ENCODE data around the gene MAN1C1. TPM values are rescaled to one million over a fixed set of nuclear protein-coding genes. Genes with fewer than 3 reads are reported as not detected.

MAN1C1 gene
- polyA plus RNA-seq, 1 donor from 2014 or later: 1.3 TPM

- Histone ChIP-seq H3K9me3 (ENCODE audit: low read length) (no peaks in the 10 kb centered on the region), H3F3A (ENCODE audit: insufficient read depth, low read length, poor library complexity, severe bottlenecking) (no peaks in the 10 kb centered on the region), H3K9me2 (ENCODE audit: insufficient read depth, low read length) (no peaks in the 10 kb centered on the region), H3K79me2 (replicated peaks; ENCODE audit: insufficient read depth, low read length) (no peaks in the 10 kb centered on the region), H3K4me3 (ENCODE audit: low read length) (no peak overlapping the region), H3K4me2 (ENCODE audit: low read length) (no peak overlapping the region), H3K27me3 (ENCODE audit: insufficient read depth, low read depth, low read length) (no peaks in the 10 kb centered on the region), H2AFZ (ENCODE audit: low read depth, low read length) (no peak overlapping the region), H3K36me3 (ENCODE audit: insufficient read depth, low read length) (no peaks in the 10 kb centered on the region), H3K9ac (ENCODE audit: low read length) (no peak overlapping the region), H3K27ac (ENCODE audit: low read length) (no peak overlapping the region), H4K20me1 (ENCODE audit: insufficient read depth) (no peaks in the 10 kb centered on the region)
- TF ChIP-seq RAD21 (conservative IDR thresholded peaks at IDR 0.05): no peak
- TF ChIP-seq MXI1 (conservative IDR thresholded peaks at IDR 0.05; ENCODE audit: poor library complexity, severe bottlenecking): no peak
- TF ChIP-seq EZH2 (IDR thresholded peaks at IDR 0.05; ENCODE audit: borderline replicate concordance, insufficient read depth, low read length, poor library complexity, severe bottlenecking): no peak
Observed at GRCh38 chr1:25780318-25781129, 163.9 kb downstream of the MAN1C1 start.

- Histone ChIP-seq H3K79me2 (replicated peaks; ENCODE audit: insufficient read depth, low read length) (no peaks in the 10 kb centered on the region), H3K4me2 (ENCODE audit: low read length) (no peak overlapping the region), H3K9me2 (ENCODE audit: insufficient read depth, low read length) (no peaks in the 10 kb centered on the region), H3K4me3 (ENCODE audit: low read length) (no peak overlapping the region), H3K9ac (ENCODE audit: low read length) (no peak overlapping the region), H3K36me3 (ENCODE audit: insufficient read depth, low read length) (no peaks in the 10 kb centered on the region), H3K27ac (ENCODE audit: low read length) (no peak overlapping the region), H4K20me1 (ENCODE audit: insufficient read depth) (no peaks in the 10 kb centered on the region), H3K27me3 (ENCODE audit: insufficient read depth, low read depth, low read length) (no peaks in the 10 kb centered on the region), H2AFZ (ENCODE audit: low read depth, low read length) (no peak overlapping the region), H3K9me3 (ENCODE audit: low read length) (no peaks in the 10 kb centered on the region), H3F3A (ENCODE audit: insufficient read depth, low read length, poor library complexity, severe bottlenecking) (no peaks in the 10 kb centered on the region)
- no peak for TF ChIP-seq REST (IDR thresholded peaks at IDR 0.05; ENCODE audit: borderline replicate concordance)
- TF ChIP-seq POLR2AphosphoS5 (IDR thresholded peaks at IDR 0.05): no peak
Observed at GRCh38 chr1:25781130-25781433, 164.5 kb downstream of the MAN1C1 start.

GRCh38 chr1:25782608-25783201 lies 166.1 kb downstream of the MAN1C1 start:
- Histone ChIP-seq H3K36me3 (ENCODE audit: insufficient read depth, low read length) (no peaks in the 10 kb centered on the region), H3K9ac (ENCODE audit: low read length) (no peak overlapping the region), H4K20me1 (ENCODE audit: insufficient read depth) (no peaks in the 10 kb centered on the region), H2AFZ (ENCODE audit: low read depth, low read length) (no peak overlapping the region), H3K4me2 (ENCODE audit: low read length) (no peak overlapping the region), H3K27me3 (ENCODE audit: insufficient read depth, low read depth, low read length) (no peaks in the 10 kb centered on the region), H3K9me3 (ENCODE audit: low read length) (no peaks in the 10 kb centered on the region), H3F3A (ENCODE audit: insufficient read depth, low read length, poor library complexity, severe bottlenecking) (no peaks in the 10 kb centered on the region), H3K79me2 (replicated peaks; ENCODE audit: insufficient read depth, low read length) (no peaks in the 10 kb centered on the region), H3K9me2 (ENCODE audit: insufficient read depth, low read length) (no peaks in the 10 kb centered on the region), H3K27ac (ENCODE audit: low read length) (no peak overlapping the region), H3K4me3 (ENCODE audit: low read length) (no peak overlapping the region)
- TF ChIP-seq MXI1 (conservative IDR thresholded peaks at IDR 0.05; ENCODE audit: poor library complexity, severe bottlenecking) (no peak), POLR2AphosphoS5 (IDR thresholded peaks at IDR 0.05) (no peak), EZH2 (IDR thresholded peaks at IDR 0.05; ENCODE audit: borderline replicate concordance, insufficient read depth, low read length, poor library complexity, severe bottlenecking) (no peak), REST (IDR thresholded peaks at IDR 0.05; ENCODE audit: borderline replicate concordance) (no peak), EP300 (conservative IDR thresholded peaks at IDR 0.05; ENCODE audit: poor library complexity, severe bottlenecking) (no peak), SMC3 (conservative IDR thresholded peaks at IDR 0.05; ENCODE audit: poor library complexity) (no peak), RAD21 (conservative IDR thresholded peaks at IDR 0.05) (no peak), TAF1 (IDR thresholded peaks at IDR 0.05; ENCODE audit: low read depth) (no peak), CTCF (IDR thresholded peaks at IDR 0.05; ENCODE audit: poor library complexity, severe bottlenecking) (no peak)
